Caco-2 (cell line): ENCODE measurements around the gene DPH6. TPM values are rescaled to one million over a fixed set of nuclear protein-coding genes. Genes with fewer than 3 reads are reported as not detected.

Experiments used
- BruUV-seq: library from RNA; stranded (reverse); fragments of 400-500 nt; replicated peaks from 2 replicates; lab custom pipeline; 2021; lab: Mats Ljungman, UMichigan
- CTCF ChIA-PET: fragments of 300-600 bp; sonication (Branson Sonifier 250); formaldehyde crosslinking; loops from one replicate; lab custom pipeline; 2022; ENCODE audit warnings: antibody characterized with exemption; lab: Charles Lee
- POLR2A ChIA-PET: fragments of 300-600 bp; sonication (Branson Sonifier 250); formaldehyde crosslinking; loops from one replicate; lab custom pipeline; 2022; ENCODE audit warnings: antibody characterized with exemption; lab: Charles Lee
- DNase-seq, 2 experiments: peaks; one replicate each; pipeline versions ENCODE4 v3.0.0 to v3.0.0-alpha.2; 2020 to 2022
- H3K27me3 ChIP-seq: replicated peaks from 2 replicates; pipeline ENCODE4 v1.6.0; 2011; ENCODE audit warnings: low read length; ENCODE audit not compliant: control insufficient read depth, insufficient read depth
- H3K36me3 ChIP-seq: 2 replicates; pipeline ENCODE4 v1.5.1; 2011; ENCODE audit warnings: low read length; ENCODE audit not compliant: control insufficient read depth, insufficient read depth
- H3K4me1 ChIP-seq: fragments of 250-450 bp; sonication (Bioruptor Pico); 2 replicates; pipeline ENCODE4 v1.5.1; 2020; ENCODE audit warnings: mild to moderate bottlenecking
- H3K4me3 ChIP-seq: 2 replicates; pipeline ENCODE4 v1.5.1; 2011; ENCODE audit warnings: low read depth, mild to moderate bottlenecking, control low read depth, low read length
- H3K9me3 ChIP-seq: fragments of 250-450 bp; sonication (Bioruptor Pico); 2 replicates; pipeline ENCODE4 v1.5.1; 2020; ENCODE audit warnings: mild to moderate bottlenecking, moderate library complexity
- H3K27ac Mint-ChIP-seq: one replicate; pipeline ENCODE4 v1.8.0; 2022; ENCODE audit warnings: mixed read lengths; ENCODE audit not compliant: unreplicated experiment
- H3K27me3 Mint-ChIP-seq: one replicate; pipeline ENCODE4 v1.8.0; 2022; ENCODE audit warnings: mixed read lengths; ENCODE audit not compliant: insufficient read depth, unreplicated experiment
- H3K36me3 Mint-ChIP-seq: one replicate; pipeline ENCODE4 v1.8.0; 2022; ENCODE audit warnings: mild to moderate bottlenecking, mixed read lengths; ENCODE audit not compliant: insufficient read depth, unreplicated experiment
- H3K4me1 Mint-ChIP-seq: one replicate; pipeline ENCODE4 v1.8.0; 2022; ENCODE audit warnings: low read depth, mixed read lengths; ENCODE audit not compliant: unreplicated experiment
- H3K4me3 Mint-ChIP-seq: one replicate; pipeline ENCODE4 v1.8.0; 2022; ENCODE audit warnings: mild to moderate bottlenecking, moderate library complexity, mixed read lengths; ENCODE audit not compliant: unreplicated experiment
- H3K9me3 Mint-ChIP-seq: one replicate; pipeline ENCODE4 v1.8.0; 2022; ENCODE audit warnings: mixed read lengths; ENCODE audit not compliant: unreplicated experiment
- CTCF ChIP-seq, 2 experiments: fragments of 200-600 bp in 1 of 2; IDR thresholded peaks; 1 replicate in 1 of 2; 2 replicates in 1 of 2; pipeline versions ENCODE4 v1.5.1 to v1.8.0; 2011 to 2022; ENCODE audit warnings: antibody characterized with exemption in 1 of 2, control low read depth in 1 of 2, inconsistent platforms in 1 of 2, low read depth in 1 of 2, low read length in 1 of 2, mild to moderate bottlenecking in 1 of 2, moderate library complexity in 1 of 2; ENCODE audit not compliant: insufficient read depth in 1 of 2, severe bottlenecking in 1 of 2, unreplicated experiment in 1 of 2
- intact Hi-C: fragments of 100-400 bp; cut with micrococcal nuclease; formaldehyde crosslinking; loops from one replicate; pipeline ENCODE4 v1.10.0; 2022; ENCODE audit not compliant: unreplicated experiment
- total RNA-seq: library from RNA; stranded (reverse); gene quantifications from 2 replicates; pipeline ENCODE4 v1.2.3, GENCODE V29; 2022

The DPH6 gene
- total RNA-seq, 1 experiment from 2014 or later, result 24.0 TPM

- Histone ChIP-seq H3K4me3 (no peak overlapping the region), H3K4me1 (no peaks in the 10 kb centered on the region), H3K27me3 (no peaks in the 10 kb centered on the region), H3K9me3 (no peaks in the 10 kb centered on the region), H3K36me3 (no peaks in the 10 kb centered on the region)
- ChIA-PET POLR2A (no interaction called here), CTCF (no interaction called here)
- no peak overlapping the region for H3K27ac Mint-ChIP-seq
- no peaks in the 10 kb centered on the region for H3K9me3 Mint-ChIP-seq
- intact Hi-C loops, result no loop called here
- H3K27me3 Mint-ChIP-seq, result no peaks in the 10 kb centered on the region
- no TSS peak for BruUV-seq
- H3K4me3 Mint-ChIP-seq, result no peak overlapping the region
- no peaks in the 10 kb centered on the region for H3K4me1 Mint-ChIP-seq
- H3K36me3 Mint-ChIP-seq, result no peaks in the 10 kb centered on the region
- TF ChIP-seq CTCF (IDR thresholded peaks at IDR 0.05; ENCODE audit: insufficient read depth in 1 of 2, low read depth in 1 of 2, low read length in 1 of 2, severe bottlenecking in 1 of 2, unreplicated experiment in 1 of 2), result no peak
- no peak for DNase-seq
These were observed 9.3 kb upstream of the DPH6 start for GRCh38 chr15:35555244-35555643.

GRCh38 chr15:35550957-35551356 is 5.0 kb upstream of the DPH6 start:
- H3K27me3 Mint-ChIP-seq, result no peaks in the 10 kb centered on the region
- TF ChIP-seq CTCF (IDR thresholded peaks at IDR 0.05; ENCODE audit: insufficient read depth in 1 of 2, low read depth in 1 of 2, low read length in 1 of 2, severe bottlenecking in 1 of 2, unreplicated experiment in 1 of 2), result no peak
- H3K27ac Mint-ChIP-seq, result no peak overlapping the region
- no peak for DNase-seq
- H3K36me3 Mint-ChIP-seq, result peaks cover 2% of the 10 kb centered on the region
- H3K9me3 ChIP-seq, result no peaks in the 10 kb centered on the region
- no peaks in the 10 kb centered on the region for H3K9me3 Mint-ChIP-seq
- no peaks in the 10 kb centered on the region for H3K4me1 ChIP-seq
- H3K4me3 ChIP-seq, result no peak overlapping the region
- ChIA-PET CTCF (no interaction called here), POLR2A (no interaction called here)
- intact Hi-C loops, result no loop called here
- H3K4me1 Mint-ChIP-seq, result peaks cover 12% of the 10 kb centered on the region
- H3K27me3 ChIP-seq, result no peaks in the 10 kb centered on the region
- BruUV-seq, result no TSS peak
- no peaks in the 10 kb centered on the region for H3K36me3 ChIP-seq
- H3K4me3 Mint-ChIP-seq, result no peak overlapping the region

- no peak overlapping the region for H3K27ac Mint-ChIP-seq
- Histone ChIP-seq H3K27me3 (no peaks in the 10 kb centered on the region), H3K4me1 (peaks cover 6% of the 10 kb centered on the region; the same call in 1 of the 2 replicates), H3K9me3 (no peaks in the 10 kb centered on the region), H3K36me3 (no peaks in the 10 kb centered on the region), H3K4me3 (no peak overlapping the region)
- intact Hi-C loops, result loop anchor here (5.0 to 10.0 kb wide), 3 partner anchors 148 to 1353 kb away; no protein-coding TSS in a partner anchor
- no peak for DNase-seq
- no peak overlapping the region for H3K4me3 Mint-ChIP-seq
- CTCF ChIA-PET, result no interaction called here
- H3K9me3 Mint-ChIP-seq, result no peaks in the 10 kb centered on the region
- no peak for TF ChIP-seq CTCF (IDR thresholded peaks at IDR 0.05; ENCODE audit: insufficient read depth in 1 of 2, low read depth in 1 of 2, low read length in 1 of 2, severe bottlenecking in 1 of 2, unreplicated experiment in 1 of 2)
- no TSS peak for BruUV-seq
- no peaks in the 10 kb centered on the region for H3K27me3 Mint-ChIP-seq
- peaks cover 12% of the 10 kb centered on the region for H3K4me1 Mint-ChIP-seq
- peaks cover 7% of the 10 kb centered on the region for H3K36me3 Mint-ChIP-seq
- POLR2A ChIA-PET, result no interaction called here
These were observed 3.6 kb upstream of the DPH6 start for GRCh38 chr15:35549567-35549966.
